K562 (cell line): ENCODE results near the gene MAN2B1. TPM values are rescaled to one million over a fixed set of nuclear protein-coding genes. Genes with fewer than 3 reads are reported as not detected.
A peak's percentile ranks its signal among the peaks of the same experiment; 100 is the strongest.

Experiments used
- ATAC-seq: fragments of 200-7000 bp; cut with Tn5 transposase; 3 replicates; pipeline ENCODE4 v1.9.1; 2020; ENCODE audit warnings: moderate library complexity
- BruUV-seq: library from RNA; stranded (reverse); fragments of 400-500 nt; replicated peaks from 2 replicates; lab custom pipeline; 2021; lab: Mats Ljungman, UMichigan
- CTCF ChIA-PET: fragments of 300-600 bp; formaldehyde crosslinking; extraction: SDS; loops from one replicate; lab custom pipeline; 2021; ENCODE audit warnings: low intra/inter-chr PET ratio; lab: Yijun Ruan, JAX
- POLR2A ChIA-PET: fragments of 300-600, 350-650 bp; sonication (Branson Sonifier 250); formaldehyde crosslinking; extraction: SDS; loops from one replicate; lab custom pipeline; 2021; ENCODE audit warnings: antibody characterized with exemption, inconsistent platforms; lab: Yijun Ruan, JAX
- DNase-seq, 4 experiments: peaks; one replicate each; pipeline versions ENCODE4 v3.0.0 to v3.0.0-alpha.2; 2011 to 2018; ENCODE audit warnings: low spot score in 3 of 4, mixed read lengths in 3 of 4; ENCODE audit errors: extremely low read depth in 1 of 4
- FAIRE-seq: peaks from 2 replicates; lab custom pipeline; 2011; peaks lifted over from hg19 to GRCh38; lab: Jason Lieb, UNC
- H2AFZ ChIP-seq: 2 replicates; pipeline ENCODE4 v1.6.0; 2011; ENCODE audit warnings: low read depth, low read length, control low read depth, inconsistent platforms
- H3K27ac ChIP-seq: fragments of 200-600 bp; 3 replicates; pipeline ENCODE4 v1.8.0; 2011; ENCODE audit warnings: low read depth, mild to moderate bottlenecking, control low read depth, inconsistent platforms, low read length, moderate library complexity, mixed read lengths; ENCODE audit errors: extremely low read depth
- H3K27me3 ChIP-seq, 2 experiments: fragments of 300-600 bp in 1 of 2; 2 replicates in 1 of 2; 3 replicates in 1 of 2; pipeline versions ENCODE4 v1.6.0 to v1.8.0; 2011; ENCODE audit warnings: inconsistent platforms in 2 of 2, low read length in 2 of 2, mild to moderate bottlenecking in 1 of 2, mixed read lengths in 1 of 2, moderate library complexity in 1 of 2; ENCODE audit not compliant: control insufficient read depth in 2 of 2, insufficient read depth in 2 of 2
- H3K36me3 ChIP-seq: fragments of 300-600 bp; 3 replicates; pipeline ENCODE4 v1.8.0; 2011; ENCODE audit warnings: mild to moderate bottlenecking, low read length, inconsistent platforms; ENCODE audit not compliant: control insufficient read depth, insufficient read depth
- H3K4me1 ChIP-seq, 2 experiments: fragments of 200-600 bp in 1 of 2; replicated peaks in 1 of 2; 2 replicates in 1 of 2; 3 replicates in 1 of 2; pipeline versions ENCODE4 v1.5.1 to v1.8.0; 2011; ENCODE audit warnings: inconsistent platforms in 2 of 2, low read length in 2 of 2, mild to moderate bottlenecking in 1 of 2, mixed read lengths in 1 of 2, moderate library complexity in 1 of 2; ENCODE audit not compliant: control insufficient read depth in 2 of 2, insufficient read depth in 2 of 2
- H3K4me2 ChIP-seq: 2 replicates; pipeline ENCODE4 v1.6.1; 2011; ENCODE audit warnings: low read length, control low read depth, inconsistent platforms, mixed read lengths; ENCODE audit not compliant: insufficient read depth
- H3K4me3 ChIP-seq: fragments of 200-600 bp; sonication (generic), shearing (Covaris generic); 2 replicates; pipeline ENCODE4 v1.5.1; 2016; ENCODE audit warnings: control low read depth, inconsistent platforms
- H3K79me2 ChIP-seq: fragments of 200-600 bp; 3 replicates; pipeline ENCODE4 v1.8.0; 2011; ENCODE audit warnings: low read length, inconsistent platforms; ENCODE audit not compliant: control insufficient read depth, insufficient read depth
- H3K9ac ChIP-seq, 2 experiments: 2 replicates each; pipeline versions ENCODE4 v1.6.0 to v1.6.1; 2011; ENCODE audit warnings: low read depth in 2 of 2, low read length in 2 of 2, control low read depth in 1 of 2, inconsistent platforms in 1 of 2, mild to moderate bottlenecking in 1 of 2, mixed read lengths in 1 of 2; ENCODE audit not compliant: insufficient read depth in 1 of 2
- H3K9me1 ChIP-seq: one replicate; pipeline ENCODE4 v1.6.0; 2011; ENCODE audit warnings: inconsistent platforms, mild to moderate bottlenecking, low read length, moderate library complexity; ENCODE audit not compliant: control insufficient read depth, insufficient read depth
- H3K9me3 ChIP-seq: replicated peaks from 2 replicates; pipeline ENCODE4 v1.5.1; 2011; ENCODE audit warnings: low read depth, low read length, inconsistent platforms; ENCODE audit not compliant: control insufficient read depth, insufficient read depth
- H4K20me1 ChIP-seq: replicated peaks from 2 replicates; pipeline ENCODE4 v1.6.1; 2011; ENCODE audit warnings: low read length, inconsistent platforms, mixed read lengths; ENCODE audit not compliant: control insufficient read depth, insufficient read depth
- ARID1B ChIP-seq: fragments of 450-650 bp; IDR thresholded peaks from 2 replicates; pipeline ENCODE4 v1.6.1; 2016; ENCODE audit warnings: antibody characterized with exemption, mild to moderate bottlenecking, inconsistent platforms
- ASH1L ChIP-seq: fragments of 450-650 bp; IDR thresholded peaks from 2 replicates; pipeline ENCODE4 v1.6.1; 2018; ENCODE audit warnings: borderline replicate concordance, mild to moderate bottlenecking, low read depth; ENCODE audit not compliant: partially characterized antibody
- C11orf30 ChIP-seq: fragments of 450-650 bp; IDR thresholded peaks from 2 replicates; pipeline ENCODE4 v1.6.1; 2016; ENCODE audit warnings: low read depth, mild to moderate bottlenecking
- CBFA2T3 ChIP-seq: fragments of 450-650 bp; IDR thresholded peaks from 2 replicates; pipeline ENCODE4 v1.6.1; 2017
- DPF2 ChIP-seq: fragments of 450-650 bp; IDR thresholded peaks from 2 replicates; pipeline ENCODE4 v1.6.1; 2016
- ERF ChIP-seq: fragments of 450-650 bp; formaldehyde crosslinking; IDR thresholded peaks from 2 replicates; pipeline ENCODE4 v1.4.0; 2020; ENCODE audit warnings: mild to moderate bottlenecking, mixed read lengths
- MAFF ChIP-seq: IDR thresholded peaks from 2 replicates; pipeline ENCODE4 v1.6.1; 2012; ENCODE audit warnings: low read length, improper control_type of control experiment
- MAFK ChIP-seq: IDR thresholded peaks from 2 replicates; pipeline ENCODE4 v1.6.1; 2011; ENCODE audit warnings: low read length, improper control_type of control experiment
- MEIS2 ChIP-seq: fragments of 450-650 bp; IDR thresholded peaks from 2 replicates; pipeline ENCODE4 v1.6.1; 2014; ENCODE audit warnings: mild to moderate bottlenecking; ENCODE audit not compliant: partially characterized antibody
- NFE2 ChIP-seq: IDR thresholded peaks from 2 replicates; pipeline ENCODE4 v1.6.1; 2014; ENCODE audit warnings: antibody characterized with exemption, low read depth
- RFX7 ChIP-seq: fragments of 250-450 bp; sonication (Bioruptor Pico); IDR thresholded peaks from 2 replicates; pipeline ENCODE4 v1.5.1; 2021; ENCODE audit warnings: mild to moderate bottlenecking
- TAL1 ChIP-seq: fragments of 450-650 bp; IDR thresholded peaks from 2 replicates; pipeline ENCODE4 v1.6.1; 2016; ENCODE audit warnings: mild to moderate bottlenecking
- TARDBP ChIP-seq: fragments of 450-650 bp; IDR thresholded peaks from 2 replicates; pipeline ENCODE4 v1.6.1; 2016
- THAP7 ChIP-seq: fragments of 250-450 bp; sonication (Bioruptor Pico); IDR thresholded peaks from 2 replicates; pipeline ENCODE4 v1.5.0; 2021
- ZNF165 ChIP-seq: fragments of 250-450 bp; sonication (Bioruptor Pico); IDR thresholded peaks from 2 replicates; pipeline ENCODE4 v1.4.0; 2020; ENCODE audit warnings: borderline replicate concordance
- ZNF316 ChIP-seq: fragments of 450-650 bp; IDR thresholded peaks from 2 replicates; pipeline ENCODE4 v1.6.1; 2016
- ZNF507 ChIP-seq: conservative IDR thresholded peaks from 2 replicates; pipeline ENCODE4 v1.6.1; 2017; ENCODE audit warnings: missing genetic modification characterization, missing compliant biosample characterization
- WGBS: fragments of 100-300 bp; shearing (Covaris generic); methylation state at CpG from one replicate; pipeline ENCODE4 v1.1.6; 2016; ENCODE audit warnings: low coverage, mixed read lengths; ENCODE audit not compliant: insufficient coverage; ENCODE audit errors: missing lambda C conversion rate; 5-methylcytosine and 5-hydroxymethylcytosine counted together
- in situ Hi-C: fragments of 300-500 bp; cut with MboI; formaldehyde crosslinking; loops from 4 replicates; pipeline ENCODE4 v1.15.0; 2018; ENCODE audit warnings: inconsistent platforms, mixed read lengths
- intact Hi-C: fragments of 100-400 bp; cut with micrococcal nuclease; formaldehyde crosslinking; loops from 2 replicates; pipeline ENCODE4 v1.14.2; 2022
- polyA plus RNA-seq, 8 experiments: library from polyadenylated mRNA; depleted of rRNA in 4 of 8; stranded (reverse) in 5 of 8; unstranded in 3 of 8; fragments of >200 nt; fragmentation: Nextera tagmentation in 2 of 8; fragmentation: Illumina TruSeq in 1 of 8; extraction: Ambion mirVana in 2 of 8; extraction: Trizol in 1 of 8; gene quantifications; 2 replicates each; pipeline versions ENCODE4 v1.2.1 to v1.2.3, GENCODE V29; 2011 to 2014; ENCODE audit warnings: inconsistent platforms in 1 of 8, missing spikeins in 1 of 8
- total RNA-seq, 7 experiments: library from RNA; depleted of rRNA in 6 of 7; stranded (reverse); fragments of >200 nt in 6 of 7; fragmentation: Illumina TruSeq in 2 of 7; extraction: Trizol in 2 of 7; gene quantifications; 2 replicates each; pipeline versions ENCODE4 v1.2.1 to v1.2.3, GENCODE V29; 2011 to 2021; ENCODE audit warnings: low replicate concordance in 1 of 7

MAN2B1 gene
- total and polyA plus RNA-seq, 9 of the 15 experiments (the other 6 are each of a cell fraction or from before 2014, with no cell fraction given) = 0.59 to 33.8 (median 11.4) TPM

- peak; percentile 81 for FAIRE-seq
- H3K27ac ChIP-seq = peak overlapping the region; percentile 33; the same call in 1 of the 3 replicates
Measured at GRCh38 chr19:12652219-12652618, 14.3 kb downstream of the MAN2B1 start.

DNA sequence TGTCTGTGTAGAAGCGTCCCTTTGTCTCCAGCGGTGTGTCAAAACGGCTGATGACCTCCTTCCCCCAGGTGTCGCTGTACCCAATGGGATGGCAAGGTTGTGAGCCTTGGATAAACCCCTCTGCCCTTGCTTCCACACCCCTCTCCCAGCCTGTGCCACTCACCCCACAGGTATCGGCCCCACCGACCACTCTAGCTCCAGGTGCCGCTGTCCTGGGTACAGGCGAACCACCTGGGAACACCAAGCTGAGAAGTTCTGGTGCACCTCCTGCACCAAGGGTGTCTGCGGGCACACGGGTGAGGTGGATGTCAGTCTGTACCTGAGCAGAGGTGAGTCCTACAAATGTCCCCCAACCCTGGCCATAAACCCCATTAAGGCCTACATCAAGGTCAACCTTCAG, 16.6 kb downstream of the MAN2B1 start:
- ChIA-PET POLR2A (no interaction called here), CTCF (no interaction called here)
- Histone ChIP-seq H4K20me1 (no peaks in the 10 kb centered on the region), H2AFZ (no peak overlapping the region), H3K9me3 (no peaks in the 10 kb centered on the region), H3K4me3 (no peak overlapping the region), H3K9me1 (no peaks in the 10 kb centered on the region), H3K27me3 (no peaks in the 10 kb centered on the region), H3K27ac (no peak overlapping the region), H3K9ac (no peak overlapping the region), H3K4me1 (peaks cover 4 to 27% of the 10 kb centered on the region in 2 experiments; a peak in 4 of 5 replicates), H3K36me3 (no peaks in the 10 kb centered on the region; the same call in 2 of the 3 replicates), H3K4me2 (no peak overlapping the region), H3K79me2 (no peaks in the 10 kb centered on the region)
- ATAC-seq (no peak), FAIRE-seq (no peak), DNase-seq (no peak)
- BruUV-seq = no TSS peak
- intact Hi-C loops (no loop called here), in situ Hi-C loops (no loop called here)
- TF ChIP-seq ASH1L (no peak), TARDBP (no peak), MEIS2 (no peak), THAP7 (CRISPR knock-in tag) (no peak)
- 87% methylated on average over 10 of the region's 10 CpGs for WGBS

More at GRCh38 chr19:12652219-12652618, 14.3 kb downstream of the MAN2B1 start:
- Histone ChIP-seq H3K27me3 (no peaks in the 10 kb centered on the region), H3K9me3 (no peaks in the 10 kb centered on the region), H3K4me1 (peaks cover 4 to 25% of the 10 kb centered on the region in 2 experiments; a peak in 4 of 5 replicates), H3K79me2 (no peaks in the 10 kb centered on the region), H3K36me3 (peaks cover 14% of the 10 kb centered on the region; the same call in 2 of the 3 replicates), H2AFZ (no peak overlapping the region), H3K9ac (0 out of 4 replicates have a peak overlapping the region, but pooled peaks of 1 of the 2 experiments have one; percentile 8), H4K20me1 (no peaks in the 10 kb centered on the region), H3K4me3 (no peak overlapping the region), H3K4me2 (no peak overlapping the region), H3K9me1 (no peaks in the 10 kb centered on the region)
- BruUV-seq = no TSS peak
- CTCF ChIA-PET = no interaction called here
- no peak for ATAC-seq
- no peak for TF ChIP-seq ZNF507
- TF ChIP-seq NFE2 = peak; percentile 64
- TF ChIP-seq TAL1 = peak; percentile 31; the same call in 1 of the 2 replicates
- TF ChIP-seq C11orf30 = peak; percentile 75
- TF ChIP-seq ZNF165 (CRISPR knock-in tag) = no peak
- peak; percentile 72 for TF ChIP-seq ZNF316
- peak; percentile 6; the same call in 1 of the 2 replicates for TF ChIP-seq MAFF
- peak; percentile 48; the same call in 1 of the 2 replicates for TF ChIP-seq CBFA2T3
- TF ChIP-seq ERF (CRISPR knock-in tag) = no peak
- peak; percentile 51; the same call in 1 of the 2 replicates for TF ChIP-seq DPF2
- no peak for TF ChIP-seq RFX7 (CRISPR knock-in tag)
- peak; percentile 34; the same call in 1 of the 2 replicates for TF ChIP-seq ARID1B
- 0 out of 2 replicates have a peak, but pooled peaks have one; percentile 4 for TF ChIP-seq MAFK
- peak in 2 of 4 experiments; percentile 22 to 24 for DNase-seq
- in situ Hi-C loops (no loop called here), intact Hi-C loops (no loop called here)
- WGBS = 28% methylated on average over 6 of the region's 6 CpGs
- POLR2A ChIA-PET = no interaction called here
